Glutamatergic neuron (in vitro differentiated cells): Measurements from ENCODE around the gene CRYAB. TPM values are rescaled to one million over a fixed set of nuclear protein-coding genes. Genes with fewer than 3 reads are reported as not detected.

Experiments
- DNase-seq: peaks from one replicate; pipeline ENCODE4 v3.0.0; 2022
- H3K27ac Mint-ChIP-seq: one replicate; pipeline ENCODE4 v1.8.0; 2020; ENCODE audit warnings: mild to moderate bottlenecking, mixed read lengths, inconsistent platforms; ENCODE audit not compliant: unreplicated experiment
- H3K27me3 Mint-ChIP-seq: one replicate; pipeline ENCODE4 v1.8.0; 2020; ENCODE audit warnings: mild to moderate bottlenecking, moderate library complexity, mixed read lengths, inconsistent platforms; ENCODE audit not compliant: unreplicated experiment
- H3K36me3 Mint-ChIP-seq: one replicate; pipeline ENCODE4 v1.8.0; 2020; ENCODE audit warnings: mild to moderate bottlenecking, mixed read lengths, inconsistent platforms; ENCODE audit not compliant: unreplicated experiment
- H3K4me1 Mint-ChIP-seq: one replicate; pipeline ENCODE4 v1.8.0; 2020; ENCODE audit warnings: mild to moderate bottlenecking, low read depth, mixed read lengths, inconsistent platforms; ENCODE audit not compliant: unreplicated experiment
- H3K4me3 Mint-ChIP-seq: one replicate; pipeline ENCODE4 v1.8.0; 2020; ENCODE audit warnings: mild to moderate bottlenecking, mixed read lengths, inconsistent platforms; ENCODE audit not compliant: unreplicated experiment
- H3K9me3 Mint-ChIP-seq: one replicate; pipeline ENCODE4 v1.8.0; 2020; ENCODE audit warnings: mild to moderate bottlenecking, moderate library complexity, mixed read lengths, inconsistent platforms; ENCODE audit not compliant: unreplicated experiment
- total RNA-seq: library from RNA; stranded (reverse); fragmentation: NEBNext Ultra II Directional; extraction: Animal tissue kit (Norgen Biotek cat#: 25700); gene quantifications from one replicate; pipeline ENCODE4 v1.2.1, GENCODE V29; 2021; ENCODE audit not compliant: unreplicated experiment
- TF ChIP-seq, protein P1 (sequence below): fragments of 200-600 bp; sonication (generic); IDR thresholded peaks from one replicate; pipeline ENCODE4 v1.5.0; 2021; ENCODE audit not compliant: partially characterized antibody, unreplicated experiment

Gene CRYAB
- total RNA-seq, 1 donor from 2014 or later = 0.64 TPM

DNA sequence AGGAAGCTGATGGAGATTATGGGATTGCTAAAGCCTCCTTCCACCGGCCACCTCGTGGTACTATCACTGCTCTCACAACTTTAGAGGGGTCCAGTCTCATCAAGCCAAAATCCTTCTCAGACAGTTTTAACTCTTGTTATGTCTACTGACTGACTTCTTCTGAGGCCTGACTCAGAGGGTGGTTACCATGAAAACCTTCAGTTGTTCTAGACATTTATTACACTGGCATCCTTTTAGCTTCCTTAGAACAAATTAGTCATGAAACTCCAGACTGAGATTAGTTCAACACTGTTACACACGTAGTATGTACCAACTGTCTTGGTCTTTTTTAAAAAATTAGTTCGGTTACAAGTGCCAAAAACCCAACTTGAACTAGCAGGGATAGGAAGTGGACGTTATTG lies 33.1 kb upstream of the CRYAB start:
- Mint-ChIP-seq H3K4me3 (no peak overlapping the region), H3K9me3 (peaks cover 2% of the 10 kb centered on the region), H3K27ac (no peak overlapping the region), H3K27me3 (peaks cover 5% of the 10 kb centered on the region), H3K4me1 (peaks cover 2% of the 10 kb centered on the region), H3K36me3 (no peaks in the 10 kb centered on the region)
- no peak for DNase-seq
- TF ChIP-seq, protein P1, sequence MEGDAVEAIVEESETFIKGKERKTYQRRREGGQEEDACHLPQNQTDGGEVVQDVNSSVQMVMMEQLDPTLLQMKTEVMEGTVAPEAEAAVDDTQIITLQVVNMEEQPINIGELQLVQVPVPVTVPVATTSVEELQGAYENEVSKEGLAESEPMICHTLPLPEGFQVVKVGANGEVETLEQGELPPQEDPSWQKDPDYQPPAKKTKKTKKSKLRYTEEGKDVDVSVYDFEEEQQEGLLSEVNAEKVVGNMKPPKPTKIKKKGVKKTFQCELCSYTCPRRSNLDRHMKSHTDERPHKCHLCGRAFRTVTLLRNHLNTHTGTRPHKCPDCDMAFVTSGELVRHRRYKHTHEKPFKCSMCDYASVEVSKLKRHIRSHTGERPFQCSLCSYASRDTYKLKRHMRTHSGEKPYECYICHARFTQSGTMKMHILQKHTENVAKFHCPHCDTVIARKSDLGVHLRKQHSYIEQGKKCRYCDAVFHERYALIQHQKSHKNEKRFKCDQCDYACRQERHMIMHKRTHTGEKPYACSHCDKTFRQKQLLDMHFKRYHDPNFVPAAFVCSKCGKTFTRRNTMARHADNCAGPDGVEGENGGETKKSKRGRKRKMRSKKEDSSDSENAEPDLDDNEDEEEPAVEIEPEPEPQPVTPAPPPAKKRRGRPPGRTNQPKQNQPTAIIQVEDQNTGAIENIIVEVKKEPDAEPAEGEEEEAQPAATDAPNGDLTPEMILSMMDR = no peak

DNA sequence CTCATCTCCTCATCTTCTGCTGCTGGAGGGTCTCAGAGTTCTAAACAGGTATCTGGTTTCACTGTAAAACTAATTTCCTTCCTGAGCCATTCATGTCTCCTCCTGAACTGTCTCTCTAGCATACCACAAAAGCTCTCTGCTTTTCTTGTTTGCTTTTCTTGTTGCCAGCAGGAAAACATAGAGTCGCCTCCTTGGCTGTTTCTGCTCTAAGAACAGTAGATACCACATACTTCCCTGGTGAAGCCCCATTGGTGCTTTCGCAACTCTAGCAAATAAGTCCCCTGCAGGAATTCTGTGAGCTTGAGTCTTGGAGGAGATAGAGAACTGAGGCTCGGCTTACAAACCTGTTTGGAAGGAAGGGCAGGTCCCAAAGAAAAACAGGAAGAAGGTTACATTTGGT lies 32.6 kb upstream of the CRYAB start:
- H3K4me1 Mint-ChIP-seq = peaks cover 2% of the 10 kb centered on the region
- H3K27ac Mint-ChIP-seq = no peak overlapping the region
- peaks cover 5% of the 10 kb centered on the region for H3K27me3 Mint-ChIP-seq
- H3K9me3 Mint-ChIP-seq = peaks cover 2% of the 10 kb centered on the region
- DNase-seq = no peak
- H3K36me3 Mint-ChIP-seq = no peaks in the 10 kb centered on the region
- TF ChIP-seq, protein P1 = no peak
- no peak overlapping the region for H3K4me3 Mint-ChIP-seq

DNA sequence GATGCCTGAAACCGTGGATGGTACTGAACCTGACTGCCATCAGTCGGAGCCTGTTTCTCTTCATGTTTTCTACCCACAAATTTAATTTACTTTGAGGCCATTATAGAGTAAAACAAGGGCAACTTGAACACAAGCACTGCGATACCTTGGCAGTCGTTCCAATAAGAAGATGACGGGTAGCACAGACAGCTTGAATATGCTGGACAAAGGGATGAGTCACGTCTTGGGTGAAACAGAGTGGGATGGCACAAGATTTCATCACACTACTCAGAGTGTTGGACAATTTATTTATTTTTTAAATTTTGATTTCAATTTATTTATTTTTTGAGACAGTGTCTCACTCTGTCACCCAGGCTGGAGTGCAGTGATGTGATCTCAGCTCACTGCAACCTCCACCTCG lies 31.3 kb upstream of the CRYAB start:
- H3K4me1 Mint-ChIP-seq = peaks cover 13% of the 10 kb centered on the region
- peaks cover 4% of the 10 kb centered on the region for H3K27me3 Mint-ChIP-seq
- H3K9me3 Mint-ChIP-seq = peaks cover 2% of the 10 kb centered on the region

DNA sequence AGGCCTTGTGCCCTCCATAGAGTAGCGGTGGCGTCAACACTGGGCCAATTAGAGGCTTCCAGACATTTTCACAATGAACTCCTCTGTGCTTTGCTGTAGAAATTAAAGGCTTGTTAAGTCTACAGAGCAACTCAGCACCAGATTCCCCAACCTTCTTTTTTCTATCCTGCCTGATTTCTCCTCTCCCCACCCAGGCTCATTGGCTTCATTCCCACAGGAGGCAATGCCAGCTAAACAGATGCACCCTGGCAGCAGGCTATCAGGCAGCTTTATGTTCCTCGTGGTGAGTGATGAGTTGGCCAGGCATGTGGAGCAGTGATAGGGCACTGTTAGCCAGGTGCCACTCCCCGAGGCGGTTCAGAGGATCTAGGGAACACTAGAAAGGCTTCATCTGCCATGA lies 30.4 kb upstream of the CRYAB start:
- H3K9me3 Mint-ChIP-seq = peaks cover 2% of the 10 kb centered on the region
- TF ChIP-seq, protein P1 = no peak
- H3K36me3 Mint-ChIP-seq = no peaks in the 10 kb centered on the region
- no peak overlapping the region for H3K4me3 Mint-ChIP-seq
- peaks cover 14% of the 10 kb centered on the region for H3K4me1 Mint-ChIP-seq
- peaks cover 4% of the 10 kb centered on the region for H3K27me3 Mint-ChIP-seq
- DNase-seq = no peak
- no peak overlapping the region for H3K27ac Mint-ChIP-seq

More for the DNA sequence above, 31.3 kb upstream of the CRYAB start:
- no peaks in the 10 kb centered on the region for H3K36me3 Mint-ChIP-seq
- no peak overlapping the region for H3K27ac Mint-ChIP-seq
- DNase-seq = no peak
- no peak overlapping the region for H3K4me3 Mint-ChIP-seq
- TF ChIP-seq, protein P1 = no peak

DNA sequence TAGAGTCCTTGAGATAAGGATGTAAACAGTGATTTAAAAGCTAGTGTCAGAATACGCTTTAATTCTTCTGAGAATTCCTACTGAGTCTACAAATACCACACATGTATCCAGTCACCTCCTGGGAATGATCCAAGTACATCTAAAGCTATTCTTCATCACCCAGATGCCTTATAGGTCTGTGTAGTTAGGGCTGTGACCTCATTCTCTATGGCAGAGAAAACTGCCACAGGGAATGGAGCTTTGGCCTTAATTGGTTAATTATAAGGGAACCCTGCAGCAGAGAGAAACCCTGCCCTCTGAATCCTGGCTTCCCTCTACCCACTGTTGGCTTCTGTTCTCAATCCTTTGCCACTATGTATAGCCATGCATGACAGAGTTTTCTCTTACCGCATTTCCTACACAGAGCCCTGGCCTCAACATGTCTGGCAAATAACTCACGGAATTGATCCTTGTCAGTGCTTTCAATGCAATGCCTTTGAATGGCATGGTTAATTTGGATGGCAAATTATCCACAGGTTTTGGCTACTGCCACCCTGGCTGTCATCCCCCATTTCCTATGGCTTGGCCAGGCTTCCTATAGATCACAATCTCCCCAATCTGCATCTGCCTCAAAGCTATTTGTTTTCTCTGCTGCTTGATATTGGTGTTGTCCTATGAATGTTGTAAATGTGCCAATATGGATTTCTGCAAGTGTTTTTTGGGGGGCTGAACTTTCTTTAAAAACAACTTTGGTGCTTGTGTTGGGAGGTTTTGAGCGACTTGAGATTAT lies 28.4 kb upstream of the CRYAB start:
- Mint-ChIP-seq H3K27ac (peak overlapping the region; percentile 40), H3K4me1 (peaks cover 31% of the 10 kb centered on the region), H3K4me3 (peak overlapping the region; percentile 34), H3K9me3 (peaks cover 6% of the 10 kb centered on the region), H3K36me3 (no peaks in the 10 kb centered on the region), H3K27me3 (peaks cover 6% of the 10 kb centered on the region)
- TF ChIP-seq, protein P1 = no peak
- DNase-seq = no peak
